GM12891 (cell line): Measurements from ENCODE around the gene STK32B.

Source experiments
- DNase-seq: peaks from one replicate; pipeline ENCODE4 v3.0.0; 2011; ENCODE audit warnings: low spot score; ENCODE audit not compliant: insufficient read length
- FAIRE-seq: peaks from 2 replicates; lab custom pipeline; 2011; peaks lifted over from hg19 to GRCh38; lab: Jason Lieb, UNC
- PAX5 ChIP-seq: IDR thresholded peaks from 2 replicates; pipeline ENCODE4 v1.6.1; 2011; ENCODE audit warnings: low read length, moderate library complexity, mild to moderate bottlenecking; ENCODE audit not compliant: insufficient read depth, severe bottlenecking
- POLR2A ChIP-seq: IDR thresholded peaks from 2 replicates; pipeline ENCODE4 v1.6.1; 2011; ENCODE audit warnings: low read depth, low read length, control low read depth
- POLR2AphosphoS5 ChIP-seq: IDR thresholded peaks from 2 replicates; pipeline ENCODE4 v1.6.1; 2011; ENCODE audit warnings: low read depth, low read length, control low read depth
- POU2F2 ChIP-seq: IDR thresholded peaks from 2 replicates; pipeline ENCODE4 v1.6.1; 2011; ENCODE audit warnings: low read depth, mild to moderate bottlenecking, control low read depth, low read length, moderate library complexity
- SPI1 ChIP-seq: IDR thresholded peaks from 2 replicates; pipeline ENCODE4 v1.6.1; 2011; ENCODE audit warnings: low read depth, low read length, control low read depth
- TAF1 ChIP-seq: IDR thresholded peaks from 2 replicates; pipeline ENCODE4 v1.6.1; 2011; ENCODE audit warnings: low read depth, low read length, control low read depth

STK32B gene

DNA sequence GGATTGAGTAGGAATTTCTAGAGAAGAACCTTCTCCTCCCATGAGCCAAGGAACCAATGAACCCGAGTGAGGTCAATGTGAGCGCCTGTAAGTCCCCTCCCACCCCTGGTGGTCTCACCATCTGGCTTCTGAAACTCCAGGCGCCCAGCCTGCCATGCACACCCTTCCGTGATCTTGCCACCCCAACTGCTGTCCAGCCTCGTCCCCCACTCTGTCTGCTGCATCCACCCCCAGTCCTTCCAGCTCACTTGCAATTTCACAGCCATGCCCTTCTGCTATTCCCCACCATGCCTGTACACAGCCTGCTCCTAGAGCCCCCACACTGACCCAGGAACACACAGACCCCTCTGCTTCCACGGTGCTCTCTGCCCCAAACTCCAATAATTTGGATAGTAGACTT, 323.7 kb downstream of the STK32B start:
- FAIRE-seq (no peak), DNase-seq (no peak)

DNA sequence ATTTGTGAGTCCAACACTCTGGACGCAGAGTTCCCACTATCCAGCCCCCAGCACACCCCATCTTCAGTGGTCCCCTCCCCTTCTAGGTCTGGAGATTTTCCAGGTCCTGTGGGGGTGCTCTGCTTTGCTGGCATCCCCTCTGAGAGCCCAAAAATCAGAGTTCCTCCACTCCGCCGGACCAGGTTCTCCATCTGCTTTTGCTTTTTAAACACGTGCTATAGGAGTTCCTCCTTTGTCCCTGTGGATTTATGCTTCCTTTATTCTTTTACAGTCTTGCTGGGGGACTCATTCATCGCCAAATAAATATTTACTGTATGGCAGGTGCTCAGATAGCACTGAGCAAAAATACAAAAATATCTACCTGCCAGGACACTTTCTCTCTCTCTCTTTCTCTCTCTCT, 324.7 kb downstream of the STK32B start:
- no peak for TF ChIP-seq POLR2A
- no peak for TF ChIP-seq SPI1
- no peak for TF ChIP-seq PAX5
- no peak for TF ChIP-seq POLR2AphosphoS5
- TF ChIP-seq TAF1 = no peak
- no peak for TF ChIP-seq POU2F2
- no peak for DNase-seq
- no peak for FAIRE-seq

More for the DNA sequence above, 323.7 kb downstream of the STK32B start:
- TF ChIP-seq POU2F2 (no peak), POLR2AphosphoS5 (no peak), TAF1 (no peak)

DNA sequence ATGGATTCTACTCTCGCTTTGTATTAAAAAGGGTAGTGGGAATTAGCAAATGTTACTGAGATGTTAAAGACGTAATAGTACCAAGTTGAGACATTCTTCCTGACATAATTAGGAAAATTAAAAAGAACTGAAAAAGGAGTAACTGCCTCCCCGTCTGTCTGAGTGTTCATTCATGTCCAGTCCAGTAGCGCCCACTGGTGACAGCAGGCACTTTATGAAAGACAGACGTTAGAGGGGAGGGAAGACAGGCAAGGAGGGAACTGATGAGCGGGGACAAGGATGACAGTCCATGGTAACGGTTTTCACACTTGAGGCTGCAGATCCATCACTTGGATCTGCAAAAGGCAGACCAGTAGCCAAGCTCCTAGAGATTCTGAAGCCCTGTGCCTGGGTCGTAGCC, 326.7 kb downstream of the STK32B start:
- no peak for TF ChIP-seq POLR2A
- TF ChIP-seq PAX5 = no peak
- TF ChIP-seq POLR2AphosphoS5 = no peak
- TF ChIP-seq SPI1 = no peak
- TF ChIP-seq POU2F2 = no peak
- no peak for TF ChIP-seq TAF1
- DNase-seq (no peak), FAIRE-seq (no peak)

DNA sequence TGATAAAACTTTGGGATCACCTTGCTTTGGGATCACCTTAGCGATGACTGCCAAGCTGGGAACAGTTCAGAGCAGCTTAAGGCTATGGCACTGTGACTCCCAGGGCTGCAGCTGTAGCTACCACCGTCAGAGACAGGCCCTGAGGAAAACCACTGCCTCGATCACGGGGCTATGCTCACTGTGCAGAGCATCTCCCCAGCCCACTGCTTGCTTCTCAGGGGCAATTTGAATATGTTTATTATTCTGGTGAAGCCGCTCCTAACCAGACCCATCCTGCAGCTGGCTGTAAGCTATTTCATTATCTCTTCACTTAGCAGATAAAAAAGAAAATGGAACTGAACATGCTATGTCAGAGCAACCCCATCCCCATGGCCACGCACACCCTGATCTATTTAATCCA, 328.6 kb downstream of the STK32B start:
- DNase-seq (no peak), FAIRE-seq (no peak)
- TF ChIP-seq POU2F2 = no peak
- TF ChIP-seq PAX5 = no peak
- TF ChIP-seq TAF1 = no peak
- no peak for TF ChIP-seq SPI1
- TF ChIP-seq POLR2A = no peak
- no peak for TF ChIP-seq POLR2AphosphoS5

DNA sequence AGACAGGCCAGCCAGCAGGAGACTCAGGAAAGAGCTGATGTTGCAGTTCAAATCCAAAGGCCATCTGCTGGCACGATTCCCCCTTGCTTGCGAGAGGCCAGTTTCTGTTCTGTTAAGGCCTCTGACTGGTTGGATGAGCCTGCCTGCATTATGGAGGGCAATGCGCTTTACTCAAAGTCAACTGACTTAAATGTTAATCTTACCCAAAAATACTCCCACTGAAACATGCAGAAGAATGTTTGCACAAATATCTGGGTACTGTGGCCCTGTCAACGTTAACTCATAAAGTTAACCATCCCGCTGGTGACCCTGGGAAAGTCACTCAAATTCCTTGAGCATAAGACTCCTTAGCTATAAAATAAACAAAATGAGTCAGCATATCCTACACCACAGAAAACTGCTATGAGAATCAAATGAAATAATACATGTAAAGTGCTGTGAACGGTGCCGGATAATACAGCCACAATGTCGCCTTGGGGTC, 330.7 kb downstream of the STK32B start:
- DNase-seq (no peak), FAIRE-seq (no peak)
- no peak for TF ChIP-seq TAF1
- TF ChIP-seq SPI1 = no peak
- no peak for TF ChIP-seq POU2F2
- TF ChIP-seq POLR2AphosphoS5 = no peak
- no peak for TF ChIP-seq PAX5
- no peak for TF ChIP-seq POLR2A

DNA sequence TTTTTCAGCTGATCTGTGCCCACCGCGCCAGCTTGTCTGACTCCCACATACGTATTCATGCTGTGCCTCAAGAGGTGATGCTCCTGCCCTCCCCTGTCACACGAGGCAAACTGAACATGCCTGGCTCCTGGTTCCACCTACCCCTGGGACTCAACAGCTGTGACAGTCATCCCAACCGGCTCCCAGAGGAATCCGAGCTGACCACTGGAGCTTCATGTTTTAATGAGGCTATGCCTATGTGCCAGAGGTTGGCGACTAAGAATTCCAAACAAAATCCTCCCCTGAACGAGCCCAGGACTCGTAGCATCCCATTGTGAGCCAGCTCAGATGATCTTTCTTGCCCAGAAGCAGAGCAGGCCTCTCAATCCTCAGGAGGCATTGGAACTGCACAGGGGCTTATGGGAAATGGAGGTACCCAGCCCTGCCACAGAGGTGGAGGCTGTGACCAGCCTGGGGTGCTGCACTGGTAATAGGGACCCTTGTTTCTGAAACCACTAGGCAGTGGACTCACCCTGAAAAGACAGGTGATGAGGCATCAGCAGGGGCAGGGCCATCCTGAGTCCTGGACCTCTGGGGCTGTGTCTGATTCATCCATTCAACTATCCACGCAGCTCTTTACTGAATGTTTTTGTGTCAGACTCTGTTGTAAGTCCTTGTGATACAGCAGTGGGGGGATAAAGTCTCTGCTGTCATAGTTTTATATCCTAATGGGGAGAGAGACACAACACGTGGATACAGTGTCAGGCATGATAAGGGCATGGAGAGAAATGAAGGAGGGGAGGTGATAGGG, 332.1 kb downstream of the STK32B start:
- DNase-seq = no peak
- FAIRE-seq = no peak
- TF ChIP-seq POLR2AphosphoS5 (no peak), POU2F2 (no peak), SPI1 (no peak), TAF1 (no peak), PAX5 (no peak), POLR2A (no peak)

DNA sequence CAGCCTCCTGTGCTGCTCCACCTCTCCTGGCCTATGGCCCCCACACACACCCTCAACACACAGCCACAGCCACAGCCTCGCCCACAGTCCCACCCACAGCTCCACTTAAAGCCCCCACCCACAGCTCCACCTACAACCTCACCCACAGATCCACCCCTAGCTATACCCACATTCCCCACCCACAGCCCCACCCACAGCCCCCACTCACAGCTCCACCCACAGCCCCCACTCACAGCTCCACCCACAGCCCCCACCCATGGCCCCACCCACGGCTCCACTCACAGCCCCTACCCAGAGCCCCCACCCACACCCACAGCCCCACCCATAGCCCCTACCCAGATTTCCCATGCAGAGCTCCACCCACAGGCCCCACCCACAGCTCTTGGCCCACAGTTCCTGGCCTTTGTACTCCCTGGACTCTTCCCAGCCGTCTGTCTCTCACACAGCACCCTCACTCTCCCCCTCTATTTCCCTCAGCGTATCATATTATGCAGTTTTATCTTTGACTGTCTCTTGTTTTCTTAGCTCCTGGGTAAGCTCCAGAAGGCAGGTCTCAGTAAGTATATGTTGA, 334.5 kb downstream of the STK32B start:
- no peak for TF ChIP-seq POU2F2
- no peak for TF ChIP-seq POLR2AphosphoS5
- no peak for TF ChIP-seq TAF1
- no peak for TF ChIP-seq POLR2A
- no peak for TF ChIP-seq SPI1
- no peak for TF ChIP-seq PAX5
- no peak for FAIRE-seq
- no peak for DNase-seq

DNA sequence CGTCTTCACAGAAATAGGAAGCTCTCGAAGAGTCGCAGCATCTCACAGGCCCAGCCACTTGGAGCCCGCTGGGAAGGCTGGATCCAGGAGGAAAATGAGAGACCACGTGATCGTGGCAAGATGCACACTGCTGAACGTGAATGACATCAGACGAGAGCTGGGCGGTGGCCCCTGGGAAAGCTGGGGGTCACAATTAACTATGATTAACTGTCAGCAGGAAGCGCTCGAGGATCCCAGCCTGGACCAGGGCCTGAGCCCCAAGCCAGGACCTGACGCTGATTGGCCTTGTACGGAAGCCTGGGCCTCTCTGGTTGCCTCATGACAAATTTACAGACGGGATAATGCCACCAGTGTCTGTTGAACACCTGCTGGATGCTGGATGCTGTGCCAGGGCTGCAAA, 335.6 kb downstream of the STK32B start:
- DNase-seq (no peak), FAIRE-seq (no peak)
- TF ChIP-seq POLR2A (no peak), PAX5 (no peak), POLR2AphosphoS5 (no peak), POU2F2 (no peak), TAF1 (no peak), SPI1 (no peak)

DNA sequence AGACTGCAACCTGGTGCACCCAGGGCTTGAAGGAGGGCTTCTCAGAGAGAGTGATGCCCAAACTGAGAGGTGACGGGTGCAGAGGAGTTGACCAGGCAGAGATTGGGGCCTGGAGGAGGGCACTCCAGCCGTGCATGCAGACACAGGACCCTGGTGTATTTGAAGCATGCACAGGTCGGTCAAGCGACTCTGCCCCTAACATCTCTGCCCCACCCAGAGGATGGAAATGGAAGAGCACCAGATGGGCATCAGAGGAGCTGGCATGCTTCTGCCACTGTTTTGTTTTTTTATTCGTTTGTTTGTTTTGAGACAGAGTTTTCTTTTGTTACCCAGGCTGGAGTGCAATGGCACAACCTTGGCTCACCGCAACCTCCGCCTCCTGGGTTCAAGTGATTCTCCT, 336.2 kb downstream of the STK32B start:
- DNase-seq (no peak), FAIRE-seq (no peak)
- TF ChIP-seq PAX5 (no peak), TAF1 (no peak), SPI1 (no peak), POLR2A (no peak), POU2F2 (no peak), POLR2AphosphoS5 (no peak)

DNA sequence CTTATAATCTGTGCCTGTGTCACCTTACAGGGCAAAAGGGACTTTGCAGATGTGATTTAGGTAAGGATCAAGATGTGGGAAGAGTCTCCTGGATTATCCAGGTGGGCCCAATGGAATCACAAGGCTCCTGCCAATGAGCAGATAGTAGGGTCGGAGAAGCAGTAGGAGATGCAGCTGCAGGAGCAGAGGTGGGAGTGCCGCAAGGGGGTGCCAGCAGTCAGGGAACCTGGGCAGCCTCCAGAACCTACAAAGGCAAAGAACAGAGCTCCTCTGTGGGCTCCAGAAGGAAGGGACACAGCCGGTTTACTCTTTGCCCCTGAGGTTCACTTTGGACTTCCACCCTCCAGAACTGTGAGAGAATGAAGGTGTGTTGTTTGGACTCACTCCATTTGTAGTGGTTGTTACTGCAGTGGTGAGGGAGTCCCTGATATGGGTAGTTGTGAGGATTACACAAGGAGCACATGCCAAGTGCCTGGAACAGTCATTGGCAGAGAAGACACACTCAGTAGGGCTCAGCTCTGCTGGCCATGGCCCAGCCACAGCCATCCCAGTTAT, 338.6 kb downstream of the STK32B start:
- FAIRE-seq (no peak), DNase-seq (no peak)
- TF ChIP-seq SPI1 (no peak), POLR2A (no peak), POLR2AphosphoS5 (no peak), PAX5 (no peak)
